ENCODE data around the gene TMEM120A. TPM values are rescaled to one million over a fixed set of nuclear protein-coding genes. Genes with fewer than 3 reads are reported as not detected.

Gene TMEM120A
- polyA plus RNA-seq, 1 of the 3 experiments (the other 2 are of a cell fraction), result 59.8 TPM

- H3K4me2 ChIP-seq, result no peak overlapping the region
- no peaks in the 10 kb centered on the region for H3K27me3 ChIP-seq (ENCODE audit: insufficient read depth)
- H3F3A ChIP-seq (replicated peaks; ENCODE audit: insufficient read depth), result no peaks in the 10 kb centered on the region
- H3K4me1 ChIP-seq (ENCODE audit: control insufficient read depth in 1 of 2, insufficient read depth in 2 of 2, low read depth in 1 of 2, low read length in 1 of 2), result peaks cover 0 to 50% of the 10 kb centered on the region in 2 experiments; a peak in 1 of 4 replicates
- no peak overlapping the region for H3K9ac ChIP-seq
- no peaks in the 10 kb centered on the region for H3K79me2 ChIP-seq (ENCODE audit: insufficient read depth)
- 90% methylated on average over 10 of the region's 13 CpGs for WGBS (ENCODE audit: low lambda C conversion rate)
- H3K9me3 ChIP-seq, result no peaks in the 10 kb centered on the region
- ChIA-PET POLR2A (interaction anchor here (1.2 kb wide), 1 partner anchor 9 kb away, joined by 3 read pairs; no protein-coding TSS in a partner anchor), CTCF (interaction anchor here (0.7 to 4.0 kb wide), 3 partner anchors 8 to 101 kb away, joined by 3 to 18 read pairs (median 6); no protein-coding TSS in a partner anchor)
- H4K20me1 ChIP-seq (ENCODE audit: insufficient read depth), result no peaks in the 10 kb centered on the region
- H3K36me3 ChIP-seq (replicated peaks in 1 of 2; ENCODE audit: control insufficient read depth in 1 of 2, insufficient read depth in 2 of 2, low read length in 1 of 2), result no peaks in the 10 kb centered on the region
- DNase-seq, result peak; percentile 45
- TF ChIP-seq CTCF (IDR thresholded peaks at IDR 0.05) (no peak), FOSL2 (IDR thresholded peaks at IDR 0.05; ENCODE audit: borderline replicate concordance, low read depth) (no peak), RCOR1 (IDR thresholded peaks at IDR 0.05; ENCODE audit: low read length) (no peak), YY1 (IDR thresholded peaks at IDR 0.05; ENCODE audit: low read depth) (no peak), SIN3A (IDR thresholded peaks at IDR 0.05; ENCODE audit: borderline replicate concordance, low read depth, low read length) (no peak), EP300 (IDR thresholded peaks at IDR 0.05; ENCODE audit: borderline replicate concordance in 1 of 2, low read depth in 1 of 2, low read length in 1 of 2) (no peak), JUND (IDR thresholded peaks at IDR 0.05) (no peak), MXI1 (IDR thresholded peaks at IDR 0.05; ENCODE audit: low read depth, low read length) (no peak), MEF2A (IDR thresholded peaks at IDR 0.05; ENCODE audit: borderline replicate concordance, low read depth) (no peak)
- H3K9me2 ChIP-seq, result no peaks in the 10 kb centered on the region
- H2AFZ ChIP-seq (ENCODE audit: low read depth), result no peak overlapping the region
- H3K4me3 ChIP-seq (ENCODE audit: low read depth in 2 of 2, low read length in 1 of 2), result no peak overlapping the region
- H3K27ac ChIP-seq (ENCODE audit: low read depth in 2 of 2, low read length in 1 of 2), result no peak overlapping the region; a peak in 1 of 4 replicates
Measured at GRCh38 chr7:75967487-75967997, 26.9 kb downstream of the TMEM120A start.

- WGBS (ENCODE audit: low lambda C conversion rate), result 97% methylated on average over 11 of the region's 11 CpGs
- Histone ChIP-seq H3K4me2 (no peak overlapping the region), H3K79me2 (ENCODE audit: insufficient read depth) (no peaks in the 10 kb centered on the region), H2AFZ (ENCODE audit: low read depth) (no peak overlapping the region), H4K20me1 (ENCODE audit: insufficient read depth) (no peaks in the 10 kb centered on the region), H3K9ac (no peak overlapping the region), H3K27ac (ENCODE audit: low read depth in 2 of 2, low read length in 1 of 2) (no peak overlapping the region; a peak in 1 of 4 replicates), H3K4me3 (ENCODE audit: low read depth in 2 of 2, low read length in 1 of 2) (no peak overlapping the region), H3K9me2 (no peaks in the 10 kb centered on the region), H3K9me3 (no peaks in the 10 kb centered on the region), H3K36me3 (replicated peaks in 1 of 2; ENCODE audit: control insufficient read depth in 1 of 2, insufficient read depth in 2 of 2, low read length in 1 of 2) (no peaks in the 10 kb centered on the region), H3F3A (replicated peaks; ENCODE audit: insufficient read depth) (no peaks in the 10 kb centered on the region), H3K4me1 (ENCODE audit: control insufficient read depth in 1 of 2, insufficient read depth in 2 of 2, low read depth in 1 of 2, low read length in 1 of 2) (peaks cover 0 to 50% of the 10 kb centered on the region in 2 experiments; a peak in 1 of 4 replicates), H3K27me3 (ENCODE audit: insufficient read depth) (no peaks in the 10 kb centered on the region)
- no peak for DNase-seq
- ChIA-PET POLR2A (interaction anchor here (1.2 to 2.4 kb wide), 2 partner anchors 10 to 52 kb away, joined by 3 to 10 read pairs; partner anchors contain the start of gene POR), CTCF (interaction anchor here (0.7 to 4.0 kb wide), 6 partner anchors 8 to 101 kb away, joined by 3 to 18 read pairs (median 4); no protein-coding TSS in a partner anchor)
- no peak for TF ChIP-seq NRF1 (IDR thresholded peaks at IDR 0.05; ENCODE audit: low read depth, low read length)
- TF ChIP-seq YY1 (IDR thresholded peaks at IDR 0.05; ENCODE audit: low read depth), result no peak
- TF ChIP-seq PBX3 (IDR thresholded peaks at IDR 0.05), result no peak
- no peak for TF ChIP-seq TAF1 (IDR thresholded peaks at IDR 0.05; ENCODE audit: borderline replicate concordance, low read depth, low read length)
- TF ChIP-seq USF1 (IDR thresholded peaks at IDR 0.05; ENCODE audit: borderline replicate concordance, low read depth), result no peak
- TF ChIP-seq RAD21 (IDR thresholded peaks at IDR 0.05; ENCODE audit: low read length), result no peak
- TF ChIP-seq GABPA (IDR thresholded peaks at IDR 0.05; ENCODE audit: low read depth), result no peak
- TF ChIP-seq FOXJ3 (CRISPR knock-in tag; IDR thresholded peaks at IDR 0.05), result no peak
- no peak for TF ChIP-seq CHD2 (IDR thresholded peaks at IDR 0.05; ENCODE audit: low read length, partially characterized antibody)
- no peak for TF ChIP-seq SMC3 (IDR thresholded peaks at IDR 0.05; ENCODE audit: low read depth, low read length)
Measured at GRCh38 chr7:75967055-75967454, 27.3 kb downstream of the TMEM120A start.

All from SK-N-SH (cell line).